SIG-M5 treated with dmso at 0.1 percent for 504 hours (cell line): ENCODE measurements around the gene DACH1.
"Not testable (repeated sequence)": the region's sequence is repeated elsewhere in the genome, so short reads cannot be mapped to it uniquely, and the experiment has no call there.

ENCODE experiments used
- DNase-seq: peaks from one replicate; lab custom pipeline; 2025; ENCODE audit not compliant: unreplicated experiment; lab: John Stamatoyannopoulos, UW

The DACH1 gene

GRCh38 chr13:71866335-71867130, 471 bp downstream of the DACH1 start:
- DNase-seq, result peak; percentile 12

GRCh38 chr13:71865874-71866334, 1.1 kb downstream of the DACH1 start:
- no peak for DNase-seq

DNA sequence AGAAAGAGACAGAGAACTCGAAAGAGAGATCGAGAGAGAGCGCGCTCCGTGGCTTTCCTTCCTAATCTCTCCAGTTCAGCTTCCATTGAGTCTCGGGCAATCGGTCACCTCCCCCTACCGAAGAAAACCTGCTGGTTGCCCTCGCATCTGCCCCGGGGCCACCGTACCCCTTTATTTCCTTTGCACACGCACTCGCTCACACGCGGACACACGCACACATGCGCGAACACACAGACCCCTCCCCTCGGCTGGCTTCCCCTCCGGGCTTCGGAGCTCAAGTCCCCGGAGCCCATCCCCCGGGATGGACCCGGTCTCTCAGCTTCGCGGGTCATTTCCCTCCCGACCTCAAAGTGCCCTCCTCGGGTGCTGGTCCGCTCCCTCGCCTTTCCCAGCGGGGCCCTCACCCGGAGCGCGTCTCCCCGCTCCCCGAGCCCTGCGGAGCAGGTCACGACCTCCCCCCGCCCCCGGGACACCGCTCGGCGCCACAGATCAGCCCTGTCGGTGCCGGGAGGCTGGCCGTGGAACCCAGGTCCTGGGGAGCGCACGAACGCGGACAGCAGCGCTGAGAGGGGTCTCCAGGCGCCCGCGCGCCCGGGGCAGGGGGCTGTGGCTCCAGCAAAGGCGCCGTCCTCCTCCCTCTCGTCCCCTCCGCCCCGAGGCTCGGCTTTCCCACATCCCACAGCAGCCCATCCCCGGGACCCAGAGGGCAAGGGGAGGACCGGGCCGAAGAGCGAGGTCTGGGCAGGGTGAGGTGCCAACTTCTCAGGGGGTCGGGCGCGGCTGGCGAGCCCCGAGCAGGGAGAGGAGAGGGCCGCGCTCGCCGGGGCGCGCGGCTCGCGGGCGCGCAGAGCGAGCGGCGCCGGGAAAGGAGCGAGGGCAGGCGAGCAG, 1.8 kb downstream of the DACH1 start:
- no peak for DNase-seq

DNA sequence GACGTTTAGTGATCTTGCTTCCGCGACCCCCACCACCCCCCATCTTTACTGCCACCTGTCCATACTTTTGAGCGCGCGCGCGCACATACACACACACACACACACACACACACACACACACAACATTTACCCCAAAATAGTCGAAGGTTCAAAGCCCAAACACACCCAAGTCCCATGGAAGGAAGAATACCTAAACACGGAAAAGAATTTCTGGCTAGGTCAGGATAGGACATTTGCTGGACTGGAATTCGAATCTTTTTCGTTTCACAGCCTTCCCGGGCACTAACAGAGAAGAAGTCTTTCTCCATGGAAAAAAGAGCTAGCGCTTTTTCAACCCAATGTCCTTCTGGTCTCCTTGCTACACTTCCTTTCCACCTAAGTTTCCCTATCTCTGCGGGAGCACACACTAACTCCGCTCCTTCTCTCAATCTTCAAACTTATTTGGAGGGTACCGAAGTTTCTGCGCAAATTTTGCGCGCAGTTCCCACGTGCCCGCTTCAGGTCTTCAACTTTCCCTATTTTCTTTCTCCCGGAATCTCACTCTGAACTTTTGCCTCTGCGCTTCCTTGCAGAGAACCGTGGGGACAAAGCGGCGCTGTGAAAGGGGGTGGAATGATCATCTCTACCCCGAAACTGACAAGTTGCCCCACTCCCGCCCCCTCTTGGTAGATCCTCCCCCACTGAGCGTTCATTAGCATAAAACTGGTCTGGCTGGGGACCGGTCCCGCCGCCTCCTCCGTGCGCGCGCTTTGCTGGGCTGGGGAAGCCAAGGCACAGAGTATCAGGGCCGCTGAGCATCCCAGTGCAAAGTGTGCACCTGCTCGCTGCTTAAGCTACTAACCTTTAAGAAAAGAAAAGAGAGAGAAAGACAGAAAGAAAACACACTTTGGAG, 2.7 kb downstream of the DACH1 start:
- DNase-seq, result peak; percentile 18

DNA sequence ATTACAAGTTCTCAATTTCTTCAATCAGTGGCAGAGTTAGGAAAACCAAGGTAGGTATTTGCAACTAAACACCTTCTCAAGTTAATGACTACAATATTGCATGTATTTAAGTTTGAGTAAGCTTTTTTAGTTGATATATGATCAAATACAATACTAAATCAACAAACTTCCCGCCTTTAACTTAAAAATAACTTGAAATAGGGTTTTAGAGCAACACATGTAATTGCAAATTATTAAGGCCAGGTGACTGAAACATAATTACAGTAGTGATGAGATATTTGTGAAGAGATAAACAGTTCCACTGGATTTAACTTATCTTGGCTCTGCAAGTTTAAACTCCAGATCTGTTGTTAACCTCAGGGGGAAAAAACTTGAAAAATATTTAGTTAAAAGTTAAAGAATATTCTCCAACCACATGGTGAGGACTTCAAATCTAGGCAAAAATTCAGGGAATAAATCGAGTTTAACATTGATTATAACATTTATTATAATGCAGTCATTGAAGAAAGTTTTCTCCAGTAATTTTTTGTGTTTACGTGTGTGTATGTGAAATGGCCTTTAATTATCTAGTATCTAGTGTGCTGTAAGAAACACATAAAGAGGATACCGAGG, 3.6 kb downstream of the DACH1 start:
- DNase-seq, result no peak

- DNase-seq, result no peak
Measured at GRCh38 chr13:71862459-71862943, 4.5 kb downstream of the DACH1 start.

- no peak for DNase-seq
Measured at GRCh38 chr13:71861769-71862458, 5.1 kb downstream of the DACH1 start.

DNA sequence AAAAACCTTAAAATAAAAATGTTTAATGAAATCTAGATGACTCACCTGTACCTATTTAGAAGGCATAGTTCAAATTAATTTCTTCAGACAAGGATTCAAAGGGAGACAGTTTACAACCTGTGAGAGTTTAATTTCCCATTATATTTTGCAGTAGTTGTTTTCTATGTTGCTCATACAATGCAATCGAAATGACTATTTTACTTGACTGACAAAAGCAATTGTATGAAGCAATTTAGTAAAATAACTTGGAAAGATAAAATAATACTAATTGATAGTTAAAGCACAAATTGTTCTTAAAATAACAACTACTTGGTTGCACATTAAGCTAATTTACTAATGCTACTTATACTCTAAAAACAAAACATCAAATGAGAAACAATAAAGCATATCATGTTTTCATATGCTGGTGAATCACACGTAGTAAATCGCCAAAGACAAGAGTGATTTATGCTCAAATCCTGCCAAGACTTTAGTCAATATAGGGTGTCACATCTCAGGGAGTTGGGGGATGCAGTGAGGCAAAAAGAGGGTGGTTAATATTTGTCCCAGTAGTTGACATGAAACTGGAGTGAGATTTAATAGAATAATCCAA, 6.4 kb downstream of the DACH1 start:
- no peak for DNase-seq

DNA sequence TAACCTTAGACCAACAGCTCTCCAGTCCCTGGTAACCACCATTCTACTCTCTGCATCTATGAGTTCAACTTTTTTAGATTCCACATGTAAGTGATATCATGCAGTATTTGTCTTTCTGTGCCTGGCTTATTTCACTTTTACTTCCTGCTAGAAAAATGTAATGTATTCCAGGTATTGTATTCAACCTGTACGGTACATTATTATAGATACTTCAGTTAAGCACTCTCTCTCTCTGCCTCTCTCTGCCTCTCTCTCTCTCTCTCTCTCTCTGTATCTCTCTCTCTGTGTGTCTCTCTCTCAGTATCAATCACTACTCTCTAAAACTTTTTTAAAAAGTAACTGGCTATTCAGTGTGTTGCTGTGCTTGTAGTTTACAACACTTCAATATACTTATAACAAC, 8.4 kb downstream of the DACH1 start:
- no peak for DNase-seq

- DNase-seq, result no peak
Measured at GRCh38 chr13:71856548-71857043, 10.4 kb downstream of the DACH1 start.

DNA sequence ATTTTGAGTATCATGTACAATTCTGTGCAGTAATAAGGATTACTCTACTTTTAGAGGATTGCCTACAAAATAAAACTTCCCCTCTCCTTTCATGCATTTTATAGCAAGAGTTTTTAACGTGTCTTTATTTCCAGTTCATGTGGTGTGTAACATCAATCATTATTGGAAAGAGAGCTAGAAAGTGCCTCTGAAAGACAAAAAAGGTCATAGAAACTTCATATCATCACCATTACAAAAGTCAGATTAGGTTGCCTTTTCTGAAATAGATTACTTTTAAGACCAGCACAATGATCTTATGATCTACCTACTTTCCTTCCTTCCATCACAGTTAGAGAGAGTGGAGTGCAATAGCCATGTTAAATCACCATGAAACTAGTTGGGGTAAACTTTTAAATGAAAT, 12.6 kb downstream of the DACH1 start:
- no peak for DNase-seq

- no peak for DNase-seq
Measured at GRCh38 chr13:71853725-71854124, 13.3 kb downstream of the DACH1 start.

DNA sequence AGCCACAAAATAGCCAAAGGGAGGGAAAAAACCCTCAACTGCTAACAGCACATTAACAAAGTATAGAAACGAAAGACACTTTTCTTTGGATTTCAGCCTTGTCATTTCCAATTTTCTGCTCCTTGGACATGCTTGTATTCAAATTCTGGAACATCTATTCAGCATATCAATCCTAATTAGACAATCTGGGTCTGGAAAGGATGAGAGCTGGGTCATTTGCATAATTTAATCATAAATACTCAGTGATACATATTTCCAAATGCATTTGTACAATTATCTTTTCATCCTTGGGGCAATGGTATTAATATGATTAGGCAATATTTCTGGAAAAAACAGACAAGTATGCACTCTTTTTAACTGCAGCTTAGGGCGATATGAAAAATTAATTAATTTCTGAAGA, 14.3 kb downstream of the DACH1 start:
- DNase-seq, result no peak

- no peak for DNase-seq
Measured at GRCh38 chr13:71851498-71852409, 15.2 kb downstream of the DACH1 start.

DNA sequence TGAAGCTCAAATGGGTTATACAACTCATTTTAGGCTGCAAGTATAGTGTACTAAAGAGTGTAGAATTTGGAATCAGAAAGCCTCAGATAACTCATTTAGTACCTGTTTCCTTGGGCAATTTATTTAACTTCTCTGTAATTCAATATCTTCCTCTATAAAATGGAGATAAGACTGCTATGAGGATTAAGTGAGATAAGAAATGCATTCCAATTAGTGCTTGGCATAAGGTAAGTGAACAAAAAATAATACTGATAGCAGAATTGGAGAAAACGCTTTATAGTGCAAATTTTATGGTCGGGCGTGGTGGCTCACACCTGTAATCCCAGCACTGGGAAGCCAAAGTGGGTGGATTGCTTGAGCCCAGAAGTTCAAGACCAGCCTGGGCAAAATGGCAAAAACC, 25.0 kb downstream of the DACH1 start:
- DNase-seq, result no peak

DNA sequence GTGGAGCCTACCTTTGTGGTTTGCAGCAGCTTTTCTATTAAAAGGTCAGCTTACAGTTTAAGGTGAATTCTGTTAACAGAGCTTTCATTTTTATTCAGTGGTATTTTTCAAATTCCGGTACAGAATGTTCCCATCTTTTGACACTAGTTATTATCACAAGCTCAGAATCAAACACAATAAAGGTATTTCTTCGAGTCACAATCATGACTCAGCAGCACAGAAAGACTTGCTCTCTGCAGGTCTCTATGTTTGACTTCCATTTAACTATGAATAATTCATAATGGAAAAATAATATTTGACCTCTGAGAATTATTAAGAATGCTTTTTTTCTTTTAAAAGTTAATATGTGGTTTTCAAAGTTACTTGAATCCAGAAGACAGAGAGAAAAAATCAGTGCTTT, 28.2 kb downstream of the DACH1 start:
- DNase-seq, result no peak

GRCh38 chr13:71837582-71837981, 29.4 kb downstream of the DACH1 start:
- not testable (repeated sequence) for DNase-seq

- no peak for DNase-seq
Measured at GRCh38 chr13:71831716-71832115, 35.3 kb downstream of the DACH1 start.
